ENCODE data around the gene HFM1.
A peak's percentile ranks its signal among the peaks of the same experiment; 100 is the strongest.
"Not testable (repeated sequence)": the region's sequence is repeated elsewhere in the genome, so short reads cannot be mapped to it uniquely, and the experiment has no call there.

HFM1 gene

DNA sequence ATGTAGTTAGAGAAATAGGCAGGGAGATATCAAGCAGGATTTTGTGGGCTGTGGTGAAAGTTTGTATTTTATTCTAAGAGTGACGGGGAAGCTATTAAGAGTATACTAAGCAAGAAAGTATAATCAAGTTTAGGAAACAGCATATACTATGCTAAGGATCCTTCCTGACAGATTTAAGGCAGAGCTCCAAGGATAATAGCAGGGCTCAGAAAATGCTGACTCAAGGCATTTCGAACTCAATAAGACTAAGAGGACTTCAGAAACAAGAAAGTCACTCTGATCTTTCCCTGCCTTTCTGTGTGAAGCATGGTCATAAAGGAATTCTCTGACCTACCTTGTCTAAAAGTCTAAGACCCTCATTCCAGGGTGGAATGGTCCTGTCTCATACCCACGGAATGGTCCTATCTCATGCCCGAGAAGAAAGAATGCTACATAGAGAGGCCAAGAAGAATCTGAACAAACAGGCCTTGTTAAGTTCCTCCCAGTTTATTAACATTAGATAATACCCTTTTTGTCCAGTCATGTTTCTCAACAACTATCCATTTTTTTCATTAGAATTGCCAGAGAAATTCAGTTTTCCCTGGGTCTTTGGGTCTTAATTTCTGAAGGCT is 59.1 kb downstream of the HFM1 start:
- no peak for DNase-seq

DNA sequence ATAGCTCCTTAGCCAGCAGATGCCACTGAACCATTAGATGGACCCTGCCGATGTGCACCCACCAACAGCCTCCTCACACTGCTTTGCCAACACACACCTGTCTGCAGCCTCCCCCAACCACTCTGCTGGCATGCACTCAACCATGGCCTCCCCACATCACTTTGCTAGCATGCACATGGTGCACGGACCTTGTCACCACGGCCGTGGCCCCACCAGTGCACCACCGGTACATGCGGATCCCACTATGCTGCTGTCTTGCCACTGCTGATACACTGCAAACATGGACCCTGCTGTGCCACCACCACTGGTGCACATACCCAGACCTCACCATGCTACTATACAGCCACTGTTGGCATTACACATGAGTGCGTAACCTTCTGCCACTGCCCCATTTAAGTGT is 66.1 kb downstream of the HFM1 start:
- no peak for DNase-seq

DNA sequence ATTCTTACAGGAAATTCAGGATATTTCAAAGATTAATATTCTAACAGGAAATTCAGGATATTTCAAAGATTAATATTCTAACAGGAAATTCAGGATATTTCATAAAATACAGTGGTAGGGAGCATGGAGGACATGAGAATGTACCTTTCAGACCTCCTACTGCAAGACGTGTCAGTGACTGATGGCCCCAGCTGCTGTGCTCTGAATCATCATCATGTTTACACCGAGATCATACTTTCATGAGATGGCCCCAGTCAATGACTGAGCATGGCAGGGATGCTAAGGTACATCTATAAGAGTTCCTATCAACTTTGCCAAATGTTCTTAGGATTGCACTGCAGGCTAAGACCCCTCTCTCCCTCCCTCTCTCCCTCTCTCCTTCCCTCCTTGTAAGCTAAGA is 69.0 kb downstream of the HFM1 start:
- no peak for DNase-seq

DNA sequence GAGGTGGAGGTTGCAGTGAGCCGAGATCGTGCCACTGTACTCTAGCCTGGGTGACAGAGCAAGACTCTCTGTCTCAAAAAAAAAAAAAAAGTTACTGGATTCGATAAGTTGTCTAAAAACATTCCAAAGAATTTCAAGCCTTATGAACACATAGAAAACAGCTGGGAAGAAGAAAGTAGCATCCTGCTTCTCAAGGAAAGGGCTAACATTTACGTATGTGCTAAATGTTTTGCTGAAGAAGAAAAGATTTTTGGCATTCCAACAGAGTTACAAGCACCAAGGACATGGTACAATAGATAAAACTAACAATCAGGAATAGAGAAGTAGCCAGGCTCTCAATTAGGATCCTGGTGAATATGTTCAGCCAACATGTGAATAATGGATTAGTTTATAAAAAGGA is 69.8 kb downstream of the HFM1 start:
- DNase-seq, result no peak

DNA sequence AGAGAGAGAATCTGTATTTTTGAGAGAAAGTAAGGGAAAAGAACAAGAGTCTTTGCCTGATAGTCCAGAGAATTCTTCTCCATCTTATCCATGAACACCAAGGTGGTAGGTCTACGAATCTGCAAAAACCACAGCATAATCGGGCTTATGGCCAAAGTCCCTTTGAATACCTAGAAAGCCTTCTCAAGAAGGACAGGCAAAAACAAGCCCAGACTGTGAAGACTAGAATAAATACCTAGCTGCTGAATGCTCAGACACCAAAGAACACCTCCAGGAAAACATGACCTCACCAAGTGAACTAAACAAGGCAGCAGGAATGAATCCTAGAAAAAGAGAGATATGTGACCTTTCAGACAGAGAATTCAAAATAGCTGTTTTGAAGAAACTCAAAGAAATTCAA is 79.2 kb downstream of the HFM1 start:
- no peak for DNase-seq

DNA sequence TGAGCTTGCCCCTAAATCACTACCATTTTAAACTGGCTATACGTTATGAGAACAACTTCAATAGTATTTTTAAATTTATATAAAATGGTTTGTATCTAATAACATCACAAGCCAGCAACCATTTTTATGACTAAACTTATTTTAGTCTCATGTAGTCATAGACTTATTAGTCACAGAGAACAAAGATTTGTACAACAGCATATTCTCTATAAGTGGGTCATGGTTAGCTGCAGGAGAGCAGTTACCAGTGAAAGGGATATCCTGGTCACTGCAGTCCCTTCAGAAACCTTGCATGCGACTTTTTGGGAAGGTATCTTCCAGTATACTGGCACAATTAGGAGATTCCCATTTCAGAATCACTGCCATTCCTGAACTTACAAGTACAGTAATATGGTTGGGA is 90.0 kb downstream of the HFM1 start:
- DNase-seq, result no peak

DNA sequence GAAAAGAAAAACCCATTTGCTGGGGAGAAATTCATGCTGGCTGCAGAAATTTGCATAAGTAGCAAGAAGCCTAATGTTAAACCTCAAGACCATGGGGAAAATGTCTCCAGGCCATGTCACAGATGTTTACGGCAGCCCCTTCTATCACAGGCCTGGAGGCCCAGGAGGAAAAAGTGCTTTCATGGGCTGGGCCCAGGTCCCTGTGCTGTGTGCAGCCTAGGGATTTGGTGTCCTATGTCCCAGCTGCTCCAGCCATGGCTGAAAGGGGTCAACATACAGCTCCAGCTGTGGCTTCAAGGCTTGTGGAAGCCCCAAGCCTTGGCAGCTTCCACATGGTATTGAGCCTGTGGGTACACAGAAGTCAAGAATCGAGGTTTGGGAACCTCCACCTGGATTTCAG is 93.0 kb downstream of the HFM1 start:
- DNase-seq, result no peak

DNA sequence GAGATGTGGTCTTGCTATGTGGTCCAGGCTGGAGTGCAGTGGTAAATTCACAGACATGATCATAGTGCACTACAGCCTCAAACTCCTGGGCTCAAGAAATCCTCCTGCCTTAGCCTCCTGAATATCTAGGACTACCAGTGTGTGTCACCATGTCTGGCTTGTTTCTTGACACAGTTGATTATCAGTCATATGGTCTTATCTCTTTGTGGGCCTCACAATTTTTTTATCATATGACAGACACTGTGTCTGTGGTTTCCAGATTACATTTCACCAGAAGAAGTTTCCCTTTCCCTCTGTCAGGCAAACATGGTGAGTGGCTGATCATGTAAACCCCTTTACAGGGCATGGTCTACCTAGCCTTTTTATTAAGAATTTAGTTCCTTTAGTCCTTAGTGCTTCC is 96.1 kb downstream of the HFM1 start:
- no peak for DNase-seq

DNA sequence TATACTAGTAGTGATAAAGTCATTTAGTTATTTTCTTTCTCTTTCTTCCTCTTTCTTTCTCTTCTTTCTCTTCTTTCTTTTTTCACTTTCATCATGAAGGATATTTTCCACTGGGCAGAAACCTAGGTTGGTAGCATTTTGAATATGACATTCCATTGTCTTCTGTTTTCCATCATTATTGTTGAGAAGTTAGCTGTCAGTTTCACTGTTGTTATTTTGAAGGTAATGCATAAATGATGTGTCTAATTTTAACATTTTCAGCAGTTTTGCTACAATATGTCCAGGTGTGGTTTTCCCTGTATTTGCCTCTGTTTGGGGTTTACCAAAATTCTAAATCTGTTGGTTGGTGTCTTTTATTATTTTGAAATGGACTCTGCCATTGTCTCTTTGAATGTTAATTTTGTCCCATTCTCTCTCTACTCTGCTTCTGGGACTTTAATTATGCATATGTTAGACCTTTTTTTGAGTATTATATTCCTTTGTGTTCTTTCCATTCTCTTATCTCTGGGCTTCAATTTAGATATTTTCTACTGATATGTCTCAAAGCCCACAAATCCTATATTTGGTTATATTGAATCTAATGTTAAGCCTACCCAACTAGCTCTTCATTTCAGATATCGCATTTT is 96.7 kb downstream of the HFM1 start:
- DNase-seq, result no peak

DNA sequence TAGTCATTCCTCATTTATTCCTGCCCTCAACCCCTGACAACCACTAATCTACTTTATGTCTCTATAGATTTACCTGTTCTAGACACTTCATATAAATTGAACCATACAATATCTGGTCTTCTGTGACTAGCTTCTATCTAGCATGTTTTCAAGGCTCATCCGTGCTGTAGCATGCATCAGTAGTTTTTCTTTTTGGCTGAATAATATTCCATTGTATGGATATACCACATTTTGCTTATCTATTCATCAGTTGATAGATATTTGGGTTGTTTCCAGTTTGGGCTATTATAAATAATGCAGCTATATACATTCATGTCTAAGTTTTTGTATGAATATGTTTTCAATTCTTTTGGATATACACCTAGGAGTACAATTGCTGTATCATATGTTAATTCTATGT is 101.5 kb downstream of the HFM1 start:
- no peak for DNase-seq

DNA sequence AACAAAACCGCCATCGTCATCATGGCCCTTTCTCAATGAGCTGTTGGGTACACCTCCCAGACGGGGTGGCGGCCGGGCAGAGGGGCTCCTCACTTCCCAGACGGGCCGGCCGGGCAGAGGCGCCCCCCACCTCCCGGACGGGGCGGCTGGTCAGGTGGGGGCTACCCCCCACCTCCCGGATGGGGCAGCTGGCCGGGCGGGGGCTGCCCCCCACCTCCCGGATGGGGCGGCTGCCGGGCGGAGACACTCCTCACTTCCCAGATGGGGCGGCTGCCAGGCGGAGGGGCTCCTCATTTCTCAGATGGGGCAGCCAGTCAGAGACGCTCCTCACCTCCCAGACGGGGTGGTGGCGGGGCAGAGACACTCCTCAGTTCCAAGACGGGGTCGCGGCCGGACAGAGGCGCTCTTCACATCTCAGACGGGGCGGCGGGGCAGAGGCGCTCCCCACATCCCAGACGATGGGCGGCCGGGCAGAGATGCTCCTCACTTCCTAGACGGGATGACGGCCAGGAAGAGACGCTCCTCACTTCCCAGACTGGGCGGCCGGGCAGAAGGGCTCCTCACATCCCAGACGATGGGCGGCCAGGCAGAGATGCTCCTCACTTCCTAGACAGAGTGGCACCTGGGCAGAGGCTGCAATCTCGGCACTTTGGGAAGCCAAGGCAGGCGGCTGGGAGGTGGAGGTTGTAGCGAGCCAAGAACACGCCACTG is 115.6 kb downstream of the HFM1 start:
- DNase-seq, result not testable (repeated sequence)

DNA sequence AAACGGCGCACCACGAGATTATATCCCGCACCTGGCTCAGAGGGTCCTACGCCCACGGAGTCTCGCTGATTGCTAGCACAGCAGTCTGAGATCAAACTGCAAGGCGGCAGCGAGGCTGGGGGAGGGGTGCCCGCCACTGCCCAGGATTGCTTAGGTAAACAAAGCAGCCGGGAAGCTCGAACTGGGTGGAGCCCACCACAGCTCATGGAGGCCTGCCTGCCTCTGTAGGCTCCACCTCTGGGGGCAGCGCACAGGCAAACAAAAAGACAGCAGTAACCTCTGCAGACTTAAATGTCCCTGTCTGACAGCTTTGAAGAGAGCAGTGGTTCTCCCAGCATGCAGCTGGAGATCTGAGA is 117.7 kb downstream of the HFM1 start:
- DNase-seq, result not testable (repeated sequence)

DNA sequence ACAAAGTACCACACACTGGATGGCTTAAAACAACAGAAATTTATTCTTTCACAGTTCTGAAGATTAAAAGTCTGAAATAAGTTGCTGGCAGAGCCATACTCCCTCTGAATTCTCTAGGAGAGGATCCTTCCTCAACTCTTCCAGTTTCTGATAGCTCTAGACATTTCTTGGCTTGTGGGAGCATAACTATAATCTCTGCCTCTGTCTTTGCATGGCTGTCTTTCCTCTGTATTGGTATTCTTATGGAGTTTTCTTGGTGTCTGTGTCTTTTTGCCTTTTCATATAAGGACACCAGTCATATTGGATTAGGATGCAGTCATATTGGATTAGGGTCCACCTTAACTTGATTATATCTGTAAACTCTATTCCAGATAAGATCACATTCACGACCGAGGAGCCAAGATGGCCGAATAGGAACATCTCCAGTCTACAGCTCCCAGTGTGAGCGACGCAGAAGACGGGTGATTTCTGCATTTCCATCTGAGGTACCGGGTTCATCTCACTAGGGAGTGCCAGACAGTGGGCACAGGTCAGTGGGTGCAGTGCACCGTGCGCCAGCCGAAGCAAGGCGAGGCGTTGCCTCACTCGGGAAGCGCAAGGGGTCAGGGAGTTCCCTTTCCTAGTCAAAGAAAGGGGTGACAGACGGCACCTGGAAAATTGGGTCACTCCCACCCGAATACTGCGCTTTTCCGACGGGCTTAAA is 118.2 kb downstream of the HFM1 start:
- not testable (repeated sequence) for DNase-seq

DNA sequence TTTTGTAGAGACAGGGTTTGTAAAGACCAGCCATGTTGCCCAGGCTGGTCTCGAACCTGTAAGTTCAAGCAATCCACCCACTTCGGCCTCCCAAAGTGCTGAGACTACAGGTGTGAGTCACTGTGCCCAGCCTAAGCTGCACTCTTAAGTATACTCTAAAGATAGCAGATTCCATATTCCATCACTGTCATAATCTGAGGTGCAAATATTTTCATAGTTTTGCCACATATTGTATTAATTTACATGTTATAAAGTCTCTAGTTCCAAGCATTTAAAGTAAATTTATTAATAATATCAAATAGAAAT is 121.3 kb downstream of the HFM1 start:
- DNase-seq, result no peak

DNA sequence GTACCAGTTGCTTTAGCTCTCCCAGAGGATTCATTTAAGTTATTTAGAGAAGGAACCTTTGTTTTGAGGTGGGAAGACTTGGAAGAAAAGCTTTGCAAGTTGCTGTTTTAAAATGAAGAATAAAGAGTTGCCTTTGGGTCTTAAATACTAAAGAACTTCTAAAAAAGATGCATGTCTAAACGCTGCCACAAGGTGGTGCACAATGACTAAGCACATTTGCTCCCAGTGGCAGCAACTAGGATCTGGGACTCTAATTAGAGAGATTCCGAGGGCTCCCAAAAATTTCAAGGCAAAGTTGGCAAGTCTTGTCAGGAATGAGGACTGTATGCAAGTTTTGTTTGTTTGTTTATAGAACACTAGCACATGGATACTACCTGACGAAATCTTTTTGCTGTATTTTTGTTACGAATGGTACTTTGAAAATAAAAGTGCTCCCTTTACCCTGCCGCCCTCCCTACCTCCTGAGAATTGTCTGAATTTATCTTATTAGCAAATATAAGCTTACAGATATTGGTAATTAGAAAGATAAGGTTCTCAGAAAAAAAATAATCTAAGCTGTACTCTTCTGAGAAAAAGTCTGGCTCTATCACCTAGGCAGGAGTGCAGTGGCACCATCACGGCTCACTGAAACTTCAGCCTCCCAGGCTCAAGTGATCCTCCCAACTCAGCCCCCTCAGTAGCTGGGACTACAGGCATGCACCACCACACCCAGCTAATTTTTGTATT is 121.8 kb downstream of the HFM1 start:
- DNase-seq, result peak; percentile 67

DNA sequence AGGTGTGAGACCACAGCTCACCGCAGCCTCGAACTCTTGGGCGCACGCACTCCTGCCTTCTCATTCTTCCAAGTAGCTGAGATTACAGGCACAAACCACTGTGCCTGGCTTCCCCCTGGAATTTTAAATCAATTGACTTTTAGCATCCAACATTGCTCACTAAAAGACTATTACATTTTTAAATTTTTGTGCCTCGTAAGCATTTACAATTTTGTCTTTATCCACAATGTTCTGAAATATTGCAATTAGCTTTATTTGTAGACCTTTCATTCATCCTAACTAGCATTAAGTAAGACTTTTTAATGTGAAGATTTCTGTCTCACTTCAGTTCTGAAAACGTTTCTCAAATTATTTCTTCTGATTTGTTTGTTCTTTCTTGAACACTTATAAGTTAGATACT is 122.9 kb downstream of the HFM1 start:
- DNase-seq, result no peak

DNA sequence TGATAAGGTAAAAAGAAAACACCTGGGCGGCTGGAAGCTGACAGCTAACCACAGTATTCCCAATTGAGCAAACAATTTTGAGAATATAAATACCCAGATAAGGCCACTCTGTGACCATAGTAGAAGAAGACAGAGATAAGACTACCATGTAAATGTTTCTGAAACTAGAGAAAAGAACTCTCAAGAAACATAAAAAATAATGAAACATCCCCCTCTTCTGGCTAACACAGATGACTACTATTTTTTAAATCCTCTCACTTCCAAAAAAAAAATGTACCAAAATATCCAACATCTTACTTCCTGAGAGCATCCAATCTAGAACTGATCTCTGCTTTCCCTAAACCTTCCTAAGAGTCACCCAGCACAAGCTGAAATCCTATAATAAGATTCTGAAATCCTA is 125.9 kb downstream of the HFM1 start:
- no peak for DNase-seq

DNA sequence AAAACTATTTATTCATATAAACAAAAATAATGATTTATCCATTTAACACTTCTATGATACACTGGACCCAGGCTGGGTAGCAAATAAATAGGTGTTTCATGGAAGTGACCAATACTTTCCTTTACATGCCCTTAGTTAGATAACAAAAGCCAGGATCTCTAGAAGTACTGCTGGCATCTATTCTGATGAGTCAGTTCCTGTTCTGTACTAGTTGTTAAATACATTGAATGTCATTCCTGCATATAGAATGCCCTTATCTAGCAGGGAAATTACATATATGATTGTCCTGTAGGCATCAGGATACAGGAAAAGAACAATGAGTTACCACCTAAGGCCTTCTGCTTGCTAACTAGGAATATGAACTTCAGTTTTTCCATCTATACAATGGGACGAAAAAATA is 130.8 kb downstream of the HFM1 start:
- no peak for DNase-seq

DNA sequence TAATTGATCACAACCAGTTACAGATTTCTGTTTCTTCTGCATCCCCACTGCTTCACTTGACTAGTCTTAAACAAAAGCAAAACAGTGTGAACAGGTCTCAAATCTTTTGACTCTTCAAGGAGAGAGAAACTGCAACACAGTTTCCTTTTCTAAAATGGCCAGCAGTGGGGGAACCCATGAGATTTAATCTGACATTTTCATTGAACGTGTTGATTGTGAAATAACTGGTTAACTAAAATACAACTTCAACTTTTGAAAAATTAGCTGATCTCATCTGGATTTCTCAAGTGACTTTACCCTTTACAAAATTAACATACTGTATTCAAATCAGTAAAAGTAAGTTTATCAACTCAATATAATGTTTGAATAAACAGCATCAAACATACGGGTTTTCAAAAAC is 143.0 kb downstream of the HFM1 start:
- no peak for DNase-seq

DNA sequence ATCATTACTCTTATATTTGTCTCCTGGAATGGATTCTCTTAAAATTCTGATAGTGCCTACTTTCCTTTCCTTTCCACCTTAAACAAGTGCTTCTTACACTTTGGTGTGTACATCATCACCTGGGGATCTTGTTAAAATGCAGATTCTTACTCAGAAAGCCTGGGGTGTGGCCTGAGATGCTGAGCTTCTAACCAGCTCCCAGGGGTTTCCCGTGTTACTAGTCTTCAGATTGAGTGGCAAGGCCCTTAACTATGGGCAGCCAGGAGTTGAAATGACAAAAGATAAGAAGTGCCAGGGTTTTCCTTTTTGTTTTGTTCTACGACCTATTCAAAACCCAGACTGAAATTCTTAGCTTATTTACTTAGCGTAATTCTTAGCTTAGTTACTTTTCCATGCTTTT is 159.2 kb downstream of the HFM1 start:
- DNase-seq, result no peak

DNA sequence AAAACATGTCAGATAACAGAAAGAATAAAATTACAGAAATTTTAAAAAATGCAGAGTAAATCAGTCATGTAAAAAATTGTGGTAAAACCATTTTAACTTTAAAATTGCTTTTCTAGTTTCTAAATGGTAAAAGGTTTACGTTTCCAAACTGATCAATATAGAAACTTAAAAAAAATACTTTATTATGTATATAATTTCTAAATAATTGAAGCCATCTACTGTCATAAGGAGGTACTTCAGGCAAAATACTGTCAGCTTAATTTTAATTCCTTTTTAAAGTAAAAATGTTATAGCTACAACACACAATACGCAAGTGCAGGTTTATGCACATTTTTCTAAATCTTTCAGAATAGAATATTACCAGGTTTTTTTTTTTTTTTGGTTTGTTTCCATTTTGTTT is 159.9 kb downstream of the HFM1 start:
- no peak for DNase-seq

DNA sequence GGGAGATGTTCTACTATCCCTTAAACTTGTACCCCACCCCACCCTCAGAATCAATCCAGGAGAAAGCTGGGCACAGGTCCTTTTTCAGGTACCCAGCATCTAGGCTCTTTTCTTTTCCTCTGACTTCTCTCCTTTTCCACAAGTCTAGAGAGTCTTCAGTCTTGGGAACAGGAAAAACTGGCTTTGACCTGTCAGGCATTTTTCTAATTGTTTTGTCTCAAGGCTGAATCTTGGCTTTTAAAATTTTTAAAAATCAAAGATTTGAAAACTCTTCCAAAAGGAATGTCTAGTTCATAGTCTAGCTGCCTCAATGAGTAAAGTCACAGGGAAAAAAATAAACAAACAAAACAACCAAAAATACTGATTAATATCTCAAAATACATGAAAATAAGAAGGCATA is 161.5 kb downstream of the HFM1 start:
- DNase-seq, result no peak

DNA sequence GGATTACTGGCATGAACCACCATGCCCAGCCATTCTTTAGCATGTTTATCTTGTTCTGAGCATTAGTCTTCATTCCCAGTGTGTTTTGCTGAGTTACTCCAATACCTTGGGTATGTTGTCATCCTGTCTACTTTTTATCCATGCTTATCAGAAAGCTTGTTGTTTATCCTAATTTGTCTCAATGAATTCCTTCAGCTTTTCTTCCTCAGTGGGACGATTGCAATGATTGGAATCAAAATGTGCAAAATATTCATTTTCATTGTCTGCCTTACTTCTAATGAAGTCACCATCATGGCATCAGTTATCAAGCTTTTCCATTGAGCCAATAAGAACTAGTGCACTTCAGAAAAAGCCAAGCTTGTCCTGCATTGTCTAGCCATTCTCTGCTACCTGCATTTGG is 170.5 kb downstream of the HFM1 start:
- no peak for DNase-seq

DNA sequence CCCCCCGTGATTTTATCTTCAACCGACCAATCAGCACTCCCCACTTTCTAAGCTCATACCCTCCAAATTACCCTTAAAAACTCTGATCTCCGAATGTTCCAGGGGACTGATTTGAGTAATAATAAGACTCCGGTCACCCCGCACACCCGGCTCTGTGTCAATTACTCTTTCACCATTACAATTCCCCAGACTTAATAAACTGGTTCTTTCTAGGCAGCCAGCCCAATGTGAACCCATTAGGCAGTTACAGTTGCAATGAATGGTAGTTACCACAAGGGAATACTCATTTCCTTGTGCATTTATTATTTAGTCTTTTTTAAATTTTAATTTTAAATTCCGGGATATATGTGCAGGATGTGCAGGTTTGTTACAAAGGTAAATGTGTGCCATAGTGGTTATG is 177.9 kb downstream of the HFM1 start:
- DNase-seq, result no peak
